Endothelial cell (in vitro differentiated cells): ENCODE measurements around the gene GDNF. TPM values are rescaled to one million over a fixed set of nuclear protein-coding genes. Genes with fewer than 3 reads are reported as not detected.

Source experiments
- DNase-seq: peaks from one replicate; pipeline ENCODE4 v3.0.0; 2021; ENCODE audit warnings: low spot score
- H3K27ac Mint-ChIP-seq: one replicate; pipeline ENCODE4 v1.8.0; 2021; ENCODE audit warnings: mixed read lengths, inconsistent platforms; ENCODE audit not compliant: unreplicated experiment
- H3K27me3 Mint-ChIP-seq: one replicate; pipeline ENCODE4 v1.8.0; 2021; ENCODE audit warnings: mild to moderate bottlenecking, moderate library complexity, mixed read lengths, inconsistent platforms; ENCODE audit not compliant: unreplicated experiment
- H3K36me3 Mint-ChIP-seq: one replicate; pipeline ENCODE4 v1.8.0; 2021; ENCODE audit warnings: mild to moderate bottlenecking, low read depth, mixed read lengths, inconsistent platforms; ENCODE audit not compliant: unreplicated experiment
- H3K4me1 Mint-ChIP-seq: one replicate; pipeline ENCODE4 v1.8.0; 2021; ENCODE audit warnings: mild to moderate bottlenecking, mixed read lengths, inconsistent platforms; ENCODE audit not compliant: unreplicated experiment
- H3K4me3 Mint-ChIP-seq: one replicate; pipeline ENCODE4 v1.8.0; 2021; ENCODE audit warnings: mild to moderate bottlenecking, mixed read lengths, inconsistent platforms; ENCODE audit not compliant: unreplicated experiment
- H3K9me3 Mint-ChIP-seq: one replicate; pipeline ENCODE4 v1.8.0; 2021; ENCODE audit warnings: mixed read lengths, inconsistent platforms; ENCODE audit not compliant: unreplicated experiment
- CTCF ChIP-seq: fragments of 200-600 bp; sonication (generic); IDR thresholded peaks from one replicate; pipeline ENCODE4 v1.5.0; 2021; ENCODE audit warnings: antibody characterized with exemption; ENCODE audit not compliant: unreplicated experiment
- long read RNA-seq: library from polyadenylated mRNA; unstranded; transcript quantifications from one replicate; pipeline ENCODE4 v2.0.0, GENCODE V29; 2020; ENCODE audit not compliant: unreplicated experiment
- total RNA-seq: library from RNA; stranded (reverse); fragmentation: NEBNext Ultra II Directional; extraction: Animal tissue kit (Norgen Biotek cat#: 25700); gene quantifications from one replicate; pipeline ENCODE4 v1.2.1, GENCODE V29; 2021; ENCODE audit not compliant: unreplicated experiment

GDNF gene
- not detected for total RNA-seq
- long read RNA-seq, result 0 reads

- Mint-ChIP-seq H3K36me3 (no peaks in the 10 kb centered on the region), H3K4me3 (peak within 1 kb of the TSS; percentile 52), H3K4me1 (peaks cover 22% of the 10 kb centered on the region), H3K27me3 (peaks cover 24% of the 10 kb centered on the region), H3K9me3 (no peaks in the 10 kb centered on the region), H3K27ac (no peak within 1 kb of the TSS)
- peak; percentile 41 for DNase-seq
- TF ChIP-seq CTCF, result no peak
Measured at GRCh38 chr5:37839407-37840052, at the start of gene GDNF. GDNF (minus strand) TSS chr5:37840041; CDS start chr5:37834796, 5,245 bp downstream.

GRCh38 chr5:37888476-37888875 is 48.6 kb upstream of the GDNF start:
- no peak for DNase-seq
- H3K9me3 Mint-ChIP-seq, result no peaks in the 10 kb centered on the region
- no peak for TF ChIP-seq CTCF
- peaks cover 5% of the 10 kb centered on the region for H3K27me3 Mint-ChIP-seq
- H3K4me1 Mint-ChIP-seq, result no peaks in the 10 kb centered on the region
- no peak overlapping the region for H3K27ac Mint-ChIP-seq
- H3K36me3 Mint-ChIP-seq, result no peaks in the 10 kb centered on the region
- no peak overlapping the region for H3K4me3 Mint-ChIP-seq

GRCh38 chr5:37886242-37886905 is 46.5 kb upstream of the GDNF start:
- peaks cover 10% of the 10 kb centered on the region for H3K27me3 Mint-ChIP-seq
- no peak for TF ChIP-seq CTCF
- peaks cover 5% of the 10 kb centered on the region for H3K9me3 Mint-ChIP-seq
- no peak overlapping the region for H3K4me3 Mint-ChIP-seq
- no peak for DNase-seq
- no peak overlapping the region for H3K27ac Mint-ChIP-seq
- H3K4me1 Mint-ChIP-seq, result no peaks in the 10 kb centered on the region
- no peaks in the 10 kb centered on the region for H3K36me3 Mint-ChIP-seq

GRCh38 chr5:37882636-37883035 is 42.8 kb upstream of the GDNF start:
- H3K27me3 Mint-ChIP-seq, result peaks cover 5% of the 10 kb centered on the region

More at GRCh38 chr5:37882636-37883035, 42.8 kb upstream of the GDNF start:
- no peak for DNase-seq
- H3K4me3 Mint-ChIP-seq, result no peak overlapping the region
- peaks cover 5% of the 10 kb centered on the region for H3K9me3 Mint-ChIP-seq
- H3K27ac Mint-ChIP-seq, result no peak overlapping the region
- H3K4me1 Mint-ChIP-seq, result no peaks in the 10 kb centered on the region
- peaks cover 5% of the 10 kb centered on the region for H3K36me3 Mint-ChIP-seq
- TF ChIP-seq CTCF, result no peak
